ENCODE results near the gene SEC63.
"Not testable (repeated sequence)": the region's sequence is repeated elsewhere in the genome, so short reads cannot be mapped to it uniquely, and the experiment has no call there.

Gene SEC63

DNA sequence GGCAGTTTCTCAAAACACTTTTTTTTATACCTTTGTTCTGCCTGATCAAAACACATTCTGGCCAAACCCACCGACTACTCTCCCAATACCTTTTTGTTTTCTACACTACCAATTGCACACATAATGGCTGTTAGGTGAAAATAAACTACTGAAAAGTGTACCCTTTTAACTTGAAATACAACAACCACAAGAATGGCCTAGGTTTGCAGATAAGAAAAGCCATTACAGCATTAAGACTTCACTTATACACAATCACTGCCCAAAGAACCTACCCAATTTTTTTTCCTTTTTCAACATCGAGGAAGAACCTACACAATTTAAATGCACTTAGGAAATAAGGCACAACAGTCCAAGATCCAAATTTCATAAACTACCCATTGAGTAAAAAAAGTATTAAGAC, 1.8 kb downstream of the SEC63 start:
- H3K36me3 ChIP-seq, result no peaks in the 10 kb centered on the region
- H3K9me3 ChIP-seq, result no peaks in the 10 kb centered on the region
- no peaks in the 10 kb centered on the region for H3K4me1 ChIP-seq
- TF ChIP-seq, protein P1, sequence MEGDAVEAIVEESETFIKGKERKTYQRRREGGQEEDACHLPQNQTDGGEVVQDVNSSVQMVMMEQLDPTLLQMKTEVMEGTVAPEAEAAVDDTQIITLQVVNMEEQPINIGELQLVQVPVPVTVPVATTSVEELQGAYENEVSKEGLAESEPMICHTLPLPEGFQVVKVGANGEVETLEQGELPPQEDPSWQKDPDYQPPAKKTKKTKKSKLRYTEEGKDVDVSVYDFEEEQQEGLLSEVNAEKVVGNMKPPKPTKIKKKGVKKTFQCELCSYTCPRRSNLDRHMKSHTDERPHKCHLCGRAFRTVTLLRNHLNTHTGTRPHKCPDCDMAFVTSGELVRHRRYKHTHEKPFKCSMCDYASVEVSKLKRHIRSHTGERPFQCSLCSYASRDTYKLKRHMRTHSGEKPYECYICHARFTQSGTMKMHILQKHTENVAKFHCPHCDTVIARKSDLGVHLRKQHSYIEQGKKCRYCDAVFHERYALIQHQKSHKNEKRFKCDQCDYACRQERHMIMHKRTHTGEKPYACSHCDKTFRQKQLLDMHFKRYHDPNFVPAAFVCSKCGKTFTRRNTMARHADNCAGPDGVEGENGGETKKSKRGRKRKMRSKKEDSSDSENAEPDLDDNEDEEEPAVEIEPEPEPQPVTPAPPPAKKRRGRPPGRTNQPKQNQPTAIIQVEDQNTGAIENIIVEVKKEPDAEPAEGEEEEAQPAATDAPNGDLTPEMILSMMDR (IDR thresholded peaks at IDR 0.05; ENCODE audit: low read depth, low read length), result no peak
- no peaks in the 10 kb centered on the region for H3K27me3 ChIP-seq
- H3K4me3 ChIP-seq (ENCODE audit: low read depth, low read length), result peak overlapping the region; percentile 98
- no peak for DNase-seq

DNA sequence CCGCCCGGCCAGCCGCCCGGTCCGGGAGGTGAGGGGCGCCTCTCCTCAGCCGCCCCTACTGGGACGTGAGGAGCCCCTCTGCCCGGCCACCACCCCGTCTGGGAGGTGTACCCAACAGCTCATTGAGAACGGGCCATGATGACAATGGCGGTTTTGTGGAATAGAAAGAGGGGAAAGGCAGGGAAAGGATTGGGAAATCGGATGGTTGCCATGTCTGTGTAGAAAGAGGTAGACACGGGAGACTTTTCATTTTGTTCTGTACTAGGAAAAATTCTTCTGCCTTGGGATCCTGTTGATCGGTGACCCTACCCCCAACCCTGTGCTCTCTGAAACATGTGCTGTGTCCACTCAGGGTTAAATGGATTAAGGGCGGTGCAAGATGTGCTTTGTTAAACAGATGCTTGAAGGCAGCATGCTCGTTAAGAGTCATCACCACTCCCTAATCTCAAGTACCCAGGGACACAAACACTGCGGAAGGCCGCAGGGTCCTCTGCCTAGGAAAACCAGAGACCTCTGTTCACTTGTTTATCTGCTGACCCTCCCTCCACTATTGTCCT, 4.1 kb downstream of the SEC63 start:
- not testable (repeated sequence) for H3K36me3 ChIP-seq; H3K4me3 ChIP-seq (ENCODE audit: low read depth, low read length); H3K9me3 ChIP-seq; H3K27me3 ChIP-seq; DNase-seq; H3K4me1 ChIP-seq

DNA sequence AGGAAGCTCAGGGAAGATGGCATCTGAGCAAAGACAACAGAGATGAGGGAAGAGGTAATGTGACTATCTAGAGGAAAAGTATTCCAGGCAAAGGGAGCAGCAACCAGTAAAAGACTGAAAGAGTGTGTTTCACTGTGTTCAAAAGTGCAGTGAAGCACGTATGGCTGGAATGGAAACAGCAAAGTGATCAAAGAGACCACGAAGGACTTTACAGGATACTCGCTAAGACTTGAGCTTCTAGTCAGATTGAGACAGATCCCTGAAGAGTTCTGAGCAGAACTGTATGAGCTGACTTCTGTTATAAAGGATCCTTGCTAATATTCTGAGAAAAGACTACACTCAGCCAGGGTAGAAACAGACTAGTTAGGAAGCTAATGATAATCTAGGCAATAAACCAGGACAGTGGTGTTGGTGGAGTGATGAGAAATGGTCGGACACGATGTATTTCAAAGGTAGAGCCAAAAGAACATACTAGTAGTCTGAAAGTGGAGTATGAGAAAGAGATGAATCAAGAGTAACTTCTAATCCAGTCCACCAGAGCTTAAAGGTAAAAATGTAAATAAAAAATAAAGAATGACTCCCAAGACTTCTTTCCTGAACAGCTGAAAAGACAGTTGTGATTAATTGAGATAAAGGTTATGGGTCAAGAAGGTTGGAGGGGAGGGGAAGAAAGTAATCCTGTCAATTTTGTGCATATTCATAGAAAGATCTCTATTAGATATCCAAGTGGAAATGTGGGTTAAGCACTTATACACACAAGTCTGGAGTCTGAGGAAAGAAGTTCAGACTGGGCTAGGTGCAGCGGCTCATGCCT, 14.2 kb downstream of the SEC63 start:
- DNase-seq, result no peak
- Histone ChIP-seq H3K4me3 (ENCODE audit: low read depth, low read length) (no peak overlapping the region), H3K36me3 (peaks cover 2% of the 10 kb centered on the region), H3K27me3 (no peaks in the 10 kb centered on the region), H3K9me3 (no peaks in the 10 kb centered on the region; the same call in 1 of the 2 replicates), H3K4me1 (no peaks in the 10 kb centered on the region; the same call in 1 of the 2 replicates)
- TF ChIP-seq, protein P1 (IDR thresholded peaks at IDR 0.05; ENCODE audit: low read depth, low read length), result no peak

DNA sequence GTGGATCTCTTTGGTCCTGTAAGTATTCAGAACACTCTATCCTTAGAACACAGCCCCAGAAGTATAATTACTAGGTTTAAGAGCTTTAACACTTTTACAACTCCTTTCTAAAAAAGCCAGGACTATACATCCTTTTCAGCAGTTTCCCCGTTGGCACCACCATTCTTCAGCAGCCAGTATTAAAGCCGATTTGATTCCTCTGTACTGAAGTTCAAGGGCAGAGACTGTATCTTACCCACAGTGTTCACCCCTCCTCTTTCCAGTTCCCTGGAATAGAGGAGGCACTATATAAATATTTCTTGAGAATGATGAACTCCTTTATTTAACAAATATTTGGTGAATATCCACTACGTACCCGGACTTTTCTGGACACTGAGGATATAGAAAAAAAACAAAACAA, 15.9 kb downstream of the SEC63 start:
- no peaks in the 10 kb centered on the region for H3K36me3 ChIP-seq
- DNase-seq, result no peak
- no peaks in the 10 kb centered on the region for H3K27me3 ChIP-seq
- no peak overlapping the region for H3K4me3 ChIP-seq (ENCODE audit: low read depth, low read length)
- no peaks in the 10 kb centered on the region; the same call in 1 of the 2 replicates for H3K4me1 ChIP-seq
- TF ChIP-seq, protein P1 (IDR thresholded peaks at IDR 0.05; ENCODE audit: low read depth, low read length), result no peak
- H3K9me3 ChIP-seq, result no peaks in the 10 kb centered on the region; the same call in 1 of the 2 replicates

DNA sequence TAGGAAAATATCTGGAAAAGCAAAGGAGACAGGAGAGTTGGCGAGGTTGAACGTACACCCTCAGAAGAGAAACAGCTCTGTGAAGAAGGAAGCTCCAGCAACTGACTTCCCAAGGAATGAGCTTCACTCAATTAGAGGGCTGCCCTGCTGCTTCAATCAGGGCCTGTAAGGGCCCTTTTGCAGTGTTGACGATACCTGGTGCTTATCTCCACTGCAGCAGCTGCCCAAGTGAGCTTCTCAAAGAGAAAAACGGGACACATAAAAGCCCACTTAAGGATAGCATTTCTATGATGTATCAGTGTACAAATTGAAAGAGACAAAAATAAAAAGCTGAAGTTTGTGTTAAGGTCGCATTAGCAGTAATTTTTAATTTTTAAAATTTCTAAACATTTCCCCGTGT, 16.4 kb downstream of the SEC63 start:
- TF ChIP-seq, protein P1 (IDR thresholded peaks at IDR 0.05; ENCODE audit: low read depth, low read length), result no peak
- Histone ChIP-seq H3K4me1 (no peaks in the 10 kb centered on the region; the same call in 1 of the 2 replicates), H3K4me3 (ENCODE audit: low read depth, low read length) (no peak overlapping the region), H3K27me3 (no peaks in the 10 kb centered on the region), H3K9me3 (no peaks in the 10 kb centered on the region; the same call in 1 of the 2 replicates), H3K36me3 (no peaks in the 10 kb centered on the region)
- DNase-seq, result peak; percentile 20

DNA sequence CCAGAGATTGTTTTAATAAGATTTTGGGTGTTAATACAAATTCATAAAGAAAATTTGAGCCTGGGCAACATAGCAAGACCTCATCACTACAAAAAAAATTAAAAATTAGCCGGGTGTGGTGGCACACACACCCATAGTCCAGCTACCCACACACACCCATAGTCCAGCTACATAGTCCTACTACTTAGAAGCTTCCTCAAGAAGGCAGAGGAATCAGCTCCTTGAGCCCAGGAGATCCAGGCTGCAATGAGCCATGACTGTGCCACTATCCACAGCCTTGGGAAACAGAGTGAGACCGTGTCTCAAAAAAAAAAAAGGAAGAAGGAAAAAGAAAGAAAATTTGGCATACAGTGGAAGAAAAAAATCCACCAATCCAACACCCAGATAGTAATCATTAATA, 16.8 kb downstream of the SEC63 start:
- Histone ChIP-seq H3K4me1 (no peaks in the 10 kb centered on the region; the same call in 1 of the 2 replicates), H3K27me3 (no peaks in the 10 kb centered on the region), H3K36me3 (no peaks in the 10 kb centered on the region), H3K9me3 (no peaks in the 10 kb centered on the region; the same call in 1 of the 2 replicates), H3K4me3 (ENCODE audit: low read depth, low read length) (no peak overlapping the region)
- TF ChIP-seq, protein P1 (IDR thresholded peaks at IDR 0.05; ENCODE audit: low read depth, low read length), result no peak
- no peak for DNase-seq

DNA sequence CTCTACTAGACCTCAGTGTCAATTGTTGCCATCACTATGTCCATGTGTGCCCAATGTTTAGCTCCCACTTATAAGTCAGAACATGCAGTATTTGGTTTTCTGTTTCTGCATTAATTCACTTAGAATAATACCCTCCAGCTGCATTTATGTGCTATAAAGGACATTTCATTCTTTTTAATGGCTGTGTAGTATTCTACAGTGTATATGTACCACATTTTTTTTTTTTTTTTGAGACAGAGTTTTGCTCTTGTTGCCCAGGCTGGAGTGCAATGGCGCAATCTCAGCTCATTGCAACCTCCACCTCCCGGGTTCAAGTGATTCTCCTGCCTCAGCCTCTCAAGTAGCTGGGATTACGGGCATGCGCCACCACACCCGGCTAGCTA, 21.1 kb downstream of the SEC63 start:
- not testable (repeated sequence) for H3K27me3 ChIP-seq; H3K4me3 ChIP-seq (ENCODE audit: low read depth, low read length); H3K4me1 ChIP-seq; H3K36me3 ChIP-seq; H3K9me3 ChIP-seq; DNase-seq

Measured in BE2C (cell line).